SK-N-MC (cell line): Measurements from ENCODE around the gene FGF12.

Source experiments
- EZH2 ChIP-seq: fragments of 200-600 bp; sonication (generic); IDR thresholded peaks from one replicate; pipeline ENCODE4 v1.6.1; 2017; ENCODE audit warnings: antibody characterized with exemption
- POLR2AphosphoS5 ChIP-seq: IDR thresholded peaks from 2 replicates; pipeline ENCODE4 v1.6.1; 2012; ENCODE audit warnings: mild to moderate bottlenecking, low read depth, low read length, borderline replicate concordance

- TF ChIP-seq POLR2AphosphoS5 (no peak), EZH2 (no peak)
Measured at GRCh38 chr3:192514754-192515663, 212.3 kb downstream of the FGF12 start.
